ENCODE data around the gene MVB12B.

- no peak for TF ChIP-seq CTCF (IDR thresholded peaks at IDR 0.05; ENCODE audit: insufficient read depth, low read length)
- no peak for TF ChIP-seq REST (IDR thresholded peaks at IDR 0.05; ENCODE audit: insufficient replicate concordance, low read depth)
- no peak for TF ChIP-seq POLR2AphosphoS5 (IDR thresholded peaks at IDR 0.05; ENCODE audit: low read depth)
- TF ChIP-seq GABPA (IDR thresholded peaks at IDR 0.05; ENCODE audit: low read depth), result no peak
- no peak for TF ChIP-seq SPI1 (IDR thresholded peaks at IDR 0.05; ENCODE audit: borderline replicate concordance, low read depth)
These were observed 195.5 kb downstream of the MVB12B start for GRCh38 chr9:126521976-126522590.
